T-helper 1 cell treated with Interleukin-12 subunit alpha and Interleukin-12 subunit beta and Interleukin-4 antibody, amounts not matched to agents 30 ng/mL and 1 ng/mL, for 36 hours (primary cell): ENCODE measurements around the gene CES2. TPM values are rescaled to one million over a fixed set of nuclear protein-coding genes. Genes with fewer than 3 reads are reported as not detected.

Source experiments
- intact Hi-C: fragments of 100-400 bp; cut with micrococcal nuclease; formaldehyde crosslinking; loops from one replicate; pipeline ENCODE4 v1.15.1; 2024
- total RNA-seq: library from RNA; stranded (reverse); gene quantifications from 2 replicates; pipeline ENCODE4 v1.2.3, GENCODE V29; 2022

Gene CES2
- total RNA-seq, 1 donor from 2014 or later, result 41.1 TPM

DNA sequence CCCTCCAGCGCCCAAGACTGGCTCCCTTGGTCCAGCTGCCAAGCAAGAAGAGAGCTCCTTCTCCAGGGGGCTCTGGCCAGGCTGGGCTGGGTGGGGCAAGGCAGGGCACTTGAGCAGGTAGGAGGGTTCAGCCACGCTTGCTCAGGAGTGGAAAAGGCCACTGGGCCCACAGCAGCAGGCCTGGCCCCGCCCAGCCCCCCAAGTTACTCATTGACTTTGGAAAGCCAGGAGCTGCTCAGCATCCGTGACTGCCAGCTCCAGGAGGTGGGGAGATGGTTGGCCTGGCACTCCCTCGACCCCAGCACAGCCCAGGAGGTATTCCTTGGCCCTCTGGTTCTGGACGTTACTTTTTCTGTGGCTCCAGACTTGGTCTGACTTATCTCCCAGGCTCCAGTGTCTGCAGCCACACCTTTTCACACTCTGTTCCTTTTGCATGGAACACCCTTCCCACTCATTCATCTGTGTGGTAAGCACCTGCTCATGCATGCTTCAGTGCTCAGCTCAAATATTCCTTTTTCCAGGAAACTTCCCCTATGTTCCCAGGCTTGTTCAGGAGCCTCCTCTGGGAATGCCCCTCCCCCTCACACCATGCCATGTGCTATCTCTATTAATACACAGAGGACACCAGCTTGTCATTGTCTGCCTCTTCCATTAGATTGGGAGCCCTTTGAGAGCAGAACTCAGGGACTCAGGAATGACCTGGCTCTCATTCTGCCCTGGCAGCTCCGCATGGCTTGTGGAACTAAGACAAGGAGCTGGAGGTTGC lies 16.3 kb upstream of the CES2 start, which contains the start of gene CDH16:
Gene CDH16, minus strand, starts transcription at position 83 of the 766 bp plus-strand sequence. CDS start 820 bp downstream, outside the sequence.
- intact Hi-C loops, result no loop called here

DNA sequence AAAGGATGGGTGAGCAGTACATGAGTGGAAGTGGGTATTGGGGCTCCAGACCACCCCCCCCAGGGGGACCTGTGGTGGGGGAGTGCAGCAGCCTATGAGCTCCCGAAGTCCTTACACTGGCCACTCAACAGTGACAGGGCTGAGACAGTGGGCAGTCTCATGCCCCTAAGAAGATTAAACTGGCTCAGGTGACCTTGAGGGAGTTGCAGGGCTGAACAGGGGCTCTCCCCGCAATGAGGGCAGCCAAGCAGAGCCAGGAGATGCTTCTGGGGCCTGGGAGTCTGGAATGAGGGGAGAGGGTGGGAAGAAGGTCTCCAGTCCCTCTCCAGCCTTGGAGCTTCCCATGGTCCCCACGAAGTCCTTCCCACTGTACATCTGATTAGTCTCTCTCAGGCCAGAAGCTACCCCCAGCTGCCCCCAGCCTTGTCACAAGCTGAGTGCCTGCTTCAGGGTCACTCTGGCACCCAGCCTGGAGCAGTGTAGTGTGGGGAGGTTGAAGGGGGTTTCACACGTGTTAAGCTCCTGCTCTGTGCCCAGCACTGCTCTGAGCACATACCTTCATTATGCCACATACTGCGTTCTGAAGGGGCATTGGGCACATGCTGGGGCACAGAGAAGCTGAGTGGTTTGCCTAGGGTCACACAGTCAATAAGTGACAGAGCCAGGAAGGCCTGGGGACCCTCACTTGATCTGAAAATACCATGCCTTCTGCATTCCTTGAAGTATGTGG lies 15.6 kb upstream of the CES2 start:
- intact Hi-C loops, result no loop called here

DNA sequence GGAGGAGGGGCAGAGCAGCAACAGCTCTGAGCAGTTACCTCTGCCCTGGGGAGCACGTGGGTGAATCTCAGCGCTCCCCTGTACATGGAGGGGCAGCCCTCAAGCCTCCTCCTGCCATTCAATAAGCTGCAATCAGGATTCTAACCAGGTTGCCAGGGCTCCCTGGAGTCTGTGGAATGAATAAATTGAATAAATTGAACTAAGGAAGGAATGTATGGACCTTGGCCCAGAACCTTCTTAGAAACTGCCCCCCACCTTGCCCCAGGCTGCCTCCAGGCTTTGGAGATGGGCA lies 15.1 kb upstream of the CES2 start:
- intact Hi-C loops, result no loop called here

DNA sequence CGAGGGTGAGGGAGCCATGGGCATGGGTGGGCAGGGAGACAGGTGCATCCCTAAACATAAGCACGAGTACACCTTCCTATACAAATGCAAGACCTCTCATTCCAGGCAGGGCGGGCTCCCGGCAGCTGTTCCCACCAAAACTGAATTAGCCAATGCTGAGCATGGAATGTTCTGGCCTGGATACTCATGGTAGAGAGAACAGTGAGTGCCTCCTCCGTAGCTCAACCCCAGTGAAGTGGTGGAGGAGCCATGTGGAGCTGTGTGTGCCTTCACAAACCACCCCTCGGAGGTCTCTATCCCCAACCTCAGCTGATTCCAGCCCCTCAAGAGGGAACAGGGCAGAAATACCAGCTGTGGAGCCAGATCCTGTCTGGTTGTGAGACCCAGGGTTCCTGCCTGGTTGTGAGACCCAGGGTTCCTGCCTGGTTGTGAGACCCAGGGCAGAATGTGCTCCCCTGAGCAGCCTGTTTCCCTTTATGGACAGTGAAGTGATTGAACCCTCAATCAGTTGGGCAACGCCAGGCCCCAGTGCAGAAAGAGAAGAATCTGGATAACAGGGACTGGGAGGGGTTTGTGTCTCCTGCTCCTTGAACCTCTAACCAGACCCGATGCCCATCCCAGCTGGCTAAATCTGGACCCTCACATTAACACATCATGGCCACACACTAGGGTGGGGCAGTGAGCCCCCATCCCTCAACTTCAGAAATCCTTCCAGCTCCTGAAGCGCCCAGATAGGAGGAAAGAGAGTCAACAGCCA lies 14.2 kb upstream of the CES2 start:
- intact Hi-C loops, result no loop called here

DNA sequence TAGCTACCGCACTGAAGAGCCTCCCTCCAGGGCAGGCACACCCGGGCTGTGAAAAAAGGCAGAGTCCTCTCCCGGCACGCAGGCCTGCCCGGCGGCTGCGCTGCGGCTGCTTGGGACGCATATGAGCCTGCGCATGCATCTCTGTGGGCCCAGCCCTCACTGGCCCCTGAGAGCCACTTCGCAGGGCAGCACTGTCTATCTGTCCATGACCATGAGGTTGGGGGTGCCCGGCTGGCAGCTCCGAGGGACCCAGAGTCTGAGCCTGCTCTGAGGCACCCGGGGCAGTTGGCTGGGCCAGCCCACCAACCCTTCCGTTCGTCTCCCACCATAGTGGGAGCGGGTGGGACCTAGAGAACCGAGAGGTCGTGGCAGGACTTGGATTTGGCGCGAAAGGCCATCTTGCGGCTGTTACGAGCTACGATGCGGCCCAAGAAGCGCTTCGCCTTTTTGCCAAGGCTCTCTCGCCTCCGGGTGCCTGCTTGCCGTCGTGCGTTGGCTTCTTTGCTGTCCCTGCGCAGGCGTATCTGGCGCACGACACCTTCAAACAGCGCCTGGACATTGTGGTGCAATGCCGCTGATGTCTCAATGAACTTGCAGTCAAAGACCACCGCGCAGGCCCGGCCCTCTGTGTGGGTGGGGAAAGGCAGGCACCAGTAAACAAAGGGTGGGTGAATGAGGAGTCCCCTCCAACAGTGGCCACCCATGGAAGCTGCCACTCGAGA lies 13.4 kb upstream of the CES2 start:
- intact Hi-C loops, result no loop called here

DNA sequence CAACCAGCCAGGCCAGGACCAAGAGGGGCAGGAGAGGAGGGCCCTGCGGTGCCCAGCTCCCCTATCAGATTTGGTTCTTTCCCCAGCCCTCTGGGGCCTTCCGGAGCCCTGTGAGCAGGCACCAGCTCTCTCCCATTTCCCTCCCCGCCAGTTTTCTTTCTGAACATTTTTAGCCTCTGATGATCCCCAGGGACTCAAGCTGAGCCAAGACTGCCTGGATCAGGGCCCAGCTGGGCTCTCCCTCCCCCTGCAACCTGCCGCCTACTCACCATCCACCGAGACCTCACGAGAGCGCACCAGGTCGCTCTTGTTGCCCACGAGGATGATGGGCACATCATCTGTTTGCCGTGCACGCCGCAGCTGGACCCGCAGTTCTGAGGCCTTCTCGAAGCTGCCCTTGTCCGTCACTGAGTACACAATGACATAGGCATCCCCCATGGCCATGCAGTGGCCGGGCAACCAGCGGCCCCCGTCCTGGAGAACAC lies 12.0 kb upstream of the CES2 start:
- intact Hi-C loops, result no loop called here

DNA sequence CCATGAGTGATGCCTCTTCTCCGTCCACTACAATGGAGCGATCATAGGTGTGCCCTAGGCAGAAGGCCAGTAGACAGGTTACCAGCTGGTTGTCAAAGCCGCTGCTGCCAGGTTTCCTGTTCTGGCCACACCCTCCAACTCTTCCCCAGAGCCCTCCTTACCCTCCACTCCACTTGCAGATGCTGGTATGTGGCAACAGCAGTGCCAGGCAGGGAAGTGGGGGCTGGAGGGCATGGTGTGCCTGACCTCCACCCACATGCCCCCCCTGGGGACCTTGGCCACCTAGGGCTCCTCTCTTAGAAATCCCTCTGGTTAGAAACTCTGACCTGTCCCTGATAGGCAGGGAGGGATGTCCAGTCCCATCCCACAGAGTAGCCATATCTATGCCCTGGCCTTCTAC lies 11.4 kb upstream of the CES2 start:
- intact Hi-C loops, result no loop called here

DNA sequence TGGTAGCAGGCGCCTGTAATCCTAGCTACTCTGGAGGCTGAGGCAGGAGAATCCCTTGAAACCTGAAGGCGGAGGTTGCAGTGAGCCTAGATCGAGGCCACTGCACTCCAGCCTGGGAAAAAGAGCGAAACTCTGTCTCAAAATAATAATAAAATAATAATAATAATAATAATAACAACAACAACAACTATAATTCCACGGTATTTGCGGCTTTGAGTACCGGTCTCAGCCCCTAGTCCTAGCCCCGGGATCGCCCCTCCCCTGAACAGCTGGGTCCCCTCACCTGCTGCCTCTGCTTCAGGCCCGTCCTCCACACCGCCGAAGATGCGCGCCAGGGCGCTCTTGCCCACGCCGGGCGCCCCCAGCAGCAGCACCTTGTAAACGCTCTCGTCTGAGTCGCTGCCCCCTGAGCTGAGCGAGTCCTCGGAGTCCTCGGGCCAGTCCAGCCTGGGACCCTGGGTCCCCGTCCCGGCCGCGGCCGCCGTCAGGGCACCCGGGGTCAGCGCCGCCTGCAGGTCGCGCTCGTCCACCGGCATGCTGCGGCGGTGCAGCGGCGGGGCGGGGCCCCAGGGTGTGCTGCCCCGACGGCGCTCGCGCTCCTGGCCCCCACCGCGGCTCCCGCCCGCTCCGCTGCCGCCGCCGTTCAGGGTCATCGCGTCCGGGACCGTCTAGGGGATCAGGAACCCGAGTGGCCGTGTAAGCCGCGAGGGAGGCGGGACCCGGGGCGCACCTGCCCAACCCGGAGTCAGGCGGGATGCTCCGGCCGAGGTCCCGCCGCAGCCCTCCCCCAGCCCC lies 10.6 kb upstream of the CES2 start:
- intact Hi-C loops, result loop anchor here (1.0 to 5.0 kb wide), 2 partner anchors 10 to 92 kb away; partner anchors contain the start of genes CIAO2B and NAE1

DNA sequence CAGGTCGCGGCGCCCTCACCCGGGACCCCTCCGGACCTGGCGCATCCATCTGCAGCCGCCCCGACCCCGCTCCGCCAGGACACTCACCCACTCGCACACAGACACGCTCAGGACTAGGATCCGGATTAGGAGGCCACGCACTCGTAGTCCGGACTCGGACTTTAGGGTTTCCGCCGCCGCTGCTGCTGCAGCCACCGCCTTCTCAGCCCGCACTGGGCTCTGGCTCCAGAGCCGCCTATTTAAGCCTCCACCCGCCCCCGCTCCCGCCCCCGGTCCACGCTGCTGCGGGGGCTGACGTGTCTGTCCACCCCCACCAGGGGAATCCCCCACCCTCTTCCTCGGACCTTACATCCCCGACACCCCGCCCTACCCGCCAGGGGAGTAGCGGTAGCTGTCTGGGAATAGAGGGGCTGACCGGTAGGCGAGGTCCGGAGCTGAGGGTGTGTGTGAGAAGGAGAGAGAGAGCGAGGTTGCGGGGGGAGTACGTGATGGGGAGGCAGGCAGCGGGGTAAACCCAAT lies 9.9 kb upstream of the CES2 start, which contains the start of gene RRAD:
Gene RRAD, minus strand, starts transcription at position 214 of the 519 bp plus-strand sequence. CDS start 356 bp downstream, outside the sequence.
- intact Hi-C loops, result loop anchor here (1.0 to 5.0 kb wide), 2 partner anchors 9 to 93 kb away; partner anchors contain the start of genes CIAO2B and NAE1

DNA sequence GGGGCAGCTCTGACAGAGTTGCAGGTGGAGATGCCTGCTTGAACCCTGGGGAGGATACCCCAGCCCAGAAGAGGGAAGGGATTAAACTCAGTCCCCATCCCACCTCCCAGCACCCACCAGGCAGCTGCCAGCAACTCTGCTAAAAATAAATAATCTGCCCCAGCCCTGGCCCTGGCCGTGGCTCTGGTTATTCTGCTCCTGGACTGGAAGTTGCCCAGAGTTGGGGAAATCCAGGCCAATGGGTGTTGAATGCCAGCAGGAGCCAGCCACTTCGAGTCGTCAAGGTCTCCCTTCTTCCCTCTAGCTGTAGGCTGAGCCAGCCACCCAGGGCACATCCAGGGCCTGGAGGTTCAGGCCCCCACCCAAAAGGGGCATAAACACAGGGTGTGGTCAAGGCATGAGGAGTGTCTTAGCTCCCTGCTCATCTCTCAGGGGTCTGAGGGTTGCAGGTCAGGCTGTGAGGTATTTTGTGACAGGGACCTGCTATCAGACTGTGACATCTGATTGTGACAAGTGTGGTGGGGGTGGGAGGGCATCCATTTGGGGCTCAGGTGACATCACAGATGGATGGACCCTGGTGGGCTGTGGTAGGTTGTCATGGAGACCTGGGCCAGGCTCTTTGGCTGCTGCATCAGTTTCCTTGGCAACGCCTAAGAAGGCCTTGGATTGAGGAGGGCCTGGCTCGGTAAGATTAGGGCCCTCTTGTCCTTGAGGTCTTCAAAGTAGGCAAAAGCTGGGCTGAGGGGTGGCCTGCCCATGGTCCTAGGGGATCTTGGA lies 9.0 kb upstream of the CES2 start:
- intact Hi-C loops, result loop anchor here (5.0 kb wide), 1 partner anchor 94 kb away; the partner anchor contains the start of gene NAE1

DNA sequence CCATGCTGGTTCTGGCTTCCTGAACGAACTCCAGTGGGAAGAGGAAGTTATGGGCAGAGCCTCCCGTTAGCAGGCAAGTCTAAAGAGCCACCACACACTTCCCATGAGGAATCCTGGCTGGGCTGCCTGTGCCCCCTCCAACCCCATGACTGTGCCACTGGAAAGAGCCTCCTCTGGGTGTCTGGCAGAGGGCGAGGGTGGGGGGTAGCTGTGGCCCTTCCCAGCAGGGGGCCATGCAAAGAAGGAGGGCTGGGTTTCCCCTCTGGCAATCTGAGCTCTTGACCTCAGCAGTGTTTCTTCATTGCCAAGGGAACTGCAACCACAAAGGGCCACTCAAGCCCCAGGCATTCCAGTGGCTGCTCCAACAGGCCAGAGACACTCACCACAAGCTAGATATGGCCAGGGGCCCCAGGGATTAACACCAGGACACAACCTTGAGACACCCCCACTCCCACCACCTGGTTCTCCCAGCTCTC lies 8.3 kb upstream of the CES2 start:
- intact Hi-C loops, result loop anchor here (5.0 kb wide), 1 partner anchor 95 kb away; the partner anchor contains the start of gene NAE1

DNA sequence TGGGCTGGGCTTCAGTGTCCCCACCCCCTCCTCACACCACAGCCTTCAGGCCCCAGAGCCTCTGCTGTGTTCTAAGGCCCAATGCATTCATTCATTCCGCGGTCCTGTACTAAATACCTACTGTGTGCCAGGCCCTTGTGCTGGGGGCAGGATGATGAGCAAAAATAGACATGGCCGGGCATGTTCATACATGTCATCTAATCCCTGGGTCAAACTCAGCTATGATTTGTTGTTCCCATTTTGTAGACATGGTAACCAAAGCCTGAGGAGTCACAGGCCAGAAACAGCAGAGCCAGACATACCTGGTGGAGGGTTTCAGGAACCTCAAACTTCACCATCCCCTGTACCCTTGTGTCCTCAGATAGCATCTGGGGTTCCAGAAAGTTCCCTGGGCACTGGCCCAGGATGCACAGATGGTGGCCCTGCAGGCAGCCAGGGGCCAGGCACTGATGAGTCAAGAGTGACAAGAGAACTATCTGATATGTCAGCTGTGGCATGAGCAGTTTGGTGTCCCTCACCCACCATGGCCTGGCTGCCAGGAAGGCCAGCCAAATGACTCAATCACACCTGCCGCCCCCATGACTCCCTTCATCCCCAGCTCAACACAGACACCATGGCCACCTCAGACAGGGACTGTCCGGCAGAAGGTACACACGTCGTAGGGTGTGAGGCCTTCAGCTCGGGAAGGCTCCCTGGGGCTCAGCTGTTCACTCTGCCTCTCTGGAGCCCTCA lies 7.2 kb upstream of the CES2 start:
- intact Hi-C loops, result loop anchor here (1.0 to 5.0 kb wide), 2 partner anchors 33 to 96 kb away; partner anchors contain the start of gene NAE1

DNA sequence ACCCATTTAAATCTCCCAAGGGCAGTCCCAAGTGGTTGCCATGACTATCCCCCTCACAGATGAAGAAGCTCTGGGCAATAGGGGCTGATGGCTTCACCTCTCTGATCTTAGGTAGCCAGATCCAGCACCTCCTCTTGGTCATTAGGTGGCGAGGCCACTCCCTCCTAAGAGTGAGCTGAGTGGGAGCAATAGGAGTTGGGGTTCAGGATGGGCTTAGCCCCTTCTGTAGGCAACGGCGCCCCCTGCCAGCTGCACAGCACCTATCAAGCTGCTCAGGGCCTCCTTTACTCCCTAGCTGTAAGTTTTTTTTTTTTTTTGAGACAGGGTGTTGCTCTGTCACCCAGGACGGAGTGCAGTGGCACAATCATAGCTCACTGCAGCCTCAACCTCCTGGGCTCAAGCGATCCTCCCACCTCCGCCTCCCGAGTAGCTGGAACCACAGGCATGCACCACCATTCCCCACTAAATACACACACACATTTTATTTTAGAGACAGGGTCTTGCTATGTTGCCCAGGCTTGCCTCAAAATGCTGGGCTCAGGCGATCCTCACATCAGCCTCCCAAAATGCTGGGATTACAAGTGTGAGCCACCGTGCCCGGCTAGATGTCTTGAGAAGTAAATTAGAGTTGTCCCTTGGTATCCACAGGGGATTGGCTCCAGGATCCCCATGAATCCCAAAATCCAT lies 6.5 kb upstream of the CES2 start:
- intact Hi-C loops, result loop anchor here (1.0 to 5.0 kb wide), 2 partner anchors 34 to 97 kb away; partner anchors contain the start of gene NAE1

DNA sequence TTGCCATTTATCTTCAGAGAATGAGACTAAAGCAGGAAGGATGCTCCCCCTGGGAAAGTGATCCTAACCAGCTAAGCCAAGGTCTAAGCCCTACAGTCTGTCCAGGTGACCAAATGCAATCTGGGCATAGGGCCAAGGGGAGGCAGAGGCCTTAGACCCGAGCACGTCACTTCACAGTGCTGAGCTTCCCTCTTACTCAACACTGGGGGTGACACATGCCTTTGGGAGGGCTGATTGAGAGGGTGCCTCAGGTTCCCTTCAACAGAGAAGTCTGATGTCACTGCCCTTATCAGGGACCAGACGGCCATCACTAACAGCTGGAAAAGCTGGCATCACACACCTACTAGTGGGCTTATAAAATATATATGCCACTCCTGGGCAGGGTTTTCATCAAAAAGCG lies 5.1 kb upstream of the CES2 start:
- intact Hi-C loops, result loop anchor here (5.0 kb wide), 1 partner anchor 787 kb away; the partner anchor contains the start of gene GFOD2

DNA sequence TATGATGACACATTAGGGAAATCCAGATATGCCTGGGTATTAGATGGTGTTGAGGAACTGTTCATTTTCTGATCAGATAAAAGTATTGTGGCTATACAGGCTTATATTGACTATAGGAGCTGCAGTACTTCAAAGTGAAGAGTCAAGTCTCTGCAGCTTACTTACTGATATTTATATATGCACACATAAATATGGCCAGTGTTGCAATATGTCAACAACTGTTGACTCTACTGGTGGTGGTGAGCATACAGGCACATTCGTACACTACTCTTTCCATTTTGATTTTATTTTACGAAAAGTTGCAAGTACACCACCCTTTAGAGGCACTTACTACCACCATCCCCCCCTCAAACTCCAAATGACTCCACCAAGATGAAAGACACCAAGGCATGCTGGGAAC lies 3.7 kb upstream of the CES2 start:
- intact Hi-C loops, result loop anchor here (5.0 kb wide), 1 partner anchor 786 kb away; the partner anchor contains the start of gene GFOD2

DNA sequence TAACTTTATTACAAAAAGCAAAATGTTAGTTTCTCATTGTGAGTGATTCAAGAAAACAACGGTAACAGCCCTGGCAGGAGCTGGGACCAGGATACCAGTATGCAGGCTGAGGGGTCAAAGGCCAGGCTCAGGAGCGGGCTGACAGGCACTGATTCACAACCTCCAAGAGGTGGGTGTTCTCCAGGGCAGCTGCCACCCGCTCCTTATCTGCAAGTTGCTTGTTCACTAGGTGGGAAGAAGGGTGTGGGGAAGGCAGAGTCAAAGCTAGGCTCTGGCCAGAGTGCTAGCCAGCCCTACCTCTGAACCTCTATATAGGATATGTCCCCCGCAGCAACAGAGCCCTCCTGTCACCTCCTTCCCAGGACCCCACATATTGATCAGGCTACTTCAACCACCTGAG lies 3.2 kb upstream of the CES2 start:
- intact Hi-C loops, result loop anchor here (5.0 kb wide), 1 partner anchor 785 kb away; the partner anchor contains the start of gene GFOD2

DNA sequence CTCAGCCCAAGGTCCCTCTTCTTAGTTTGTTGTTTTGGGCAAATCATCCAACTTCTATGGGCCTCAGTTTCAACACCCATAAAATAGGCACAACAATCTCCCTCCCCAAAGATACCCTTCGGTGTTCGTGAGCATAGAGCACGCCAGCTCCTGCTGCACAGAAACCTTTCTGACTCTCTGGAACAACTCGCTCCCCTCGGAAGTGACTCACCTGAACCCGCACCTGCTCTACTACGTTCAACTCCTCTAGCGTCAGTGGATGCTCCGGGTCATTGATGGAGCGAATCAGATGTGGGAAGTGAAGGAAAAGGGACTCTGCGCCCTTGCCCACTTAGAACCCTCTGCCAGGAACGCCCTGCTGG lies 1.6 kb upstream of the CES2 start:
- intact Hi-C loops, result loop anchor here (1.0 to 5.0 kb wide), 5 partner anchors 8 to 784 kb away; partner anchors contain the start of genes GFOD2, PDP2 and RRAD
